ENCODE data around the gene ADD1. TPM values are rescaled to one million over a fixed set of nuclear protein-coding genes. Genes with fewer than 3 reads are reported as not detected.
A peak's percentile ranks its signal among the peaks of the same experiment; 100 is the strongest.

The ADD1 gene
- total RNA-seq, 1 experiment from 2014 or later: 163 TPM

DNA sequence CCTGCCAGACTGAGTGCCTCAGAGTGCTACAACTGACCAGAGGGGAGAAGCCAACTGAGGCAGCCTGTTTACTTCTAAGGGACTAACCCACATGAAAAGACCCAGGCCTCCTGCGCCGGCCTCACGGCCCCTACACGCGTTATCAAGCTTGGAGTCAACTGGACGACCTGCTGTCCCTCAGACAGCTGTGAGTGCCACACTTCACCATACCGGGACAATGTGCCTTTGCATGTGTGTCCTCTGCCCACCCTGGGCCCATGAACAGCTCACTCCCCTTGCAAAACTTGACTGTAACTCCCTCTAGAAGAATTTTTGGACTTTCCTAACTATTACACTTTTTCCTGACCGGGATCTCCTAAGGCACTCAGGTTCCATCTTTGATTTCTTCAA lies 117.8 kb downstream of the ADD1 start:
- no peak overlapping the region for H3T11ph ChIP-seq (ENCODE audit: low read length)
- H2BK20ac ChIP-seq (ENCODE audit: low read depth, low read length, poor library complexity, severe bottlenecking): no peak overlapping the region
- no peak overlapping the region for H2AK5ac ChIP-seq (ENCODE audit: insufficient read length, low read length)
- no peak overlapping the region for H2BK12ac ChIP-seq (ENCODE audit: insufficient read length, low read depth, low read length)
- H3K14ac ChIP-seq (ENCODE audit: insufficient read depth, low read length): no peak overlapping the region
- no peak overlapping the region for H3K18ac ChIP-seq (ENCODE audit: insufficient read length, low read depth, low read length)
- no peak overlapping the region for H4K5ac ChIP-seq (ENCODE audit: insufficient read length, low read depth, low read length)
- peak overlapping the region; percentile 71 for H3K4me2 ChIP-seq (ENCODE audit: insufficient read depth, insufficient read length, low read length)
- no peaks in the 10 kb centered on the region for H3K27me3 ChIP-seq (ENCODE audit: insufficient read depth, low read length)
- Mint-ChIP-seq H3K9me3 (peaks cover 8 to 14% of the 10 kb centered on the region in 2 experiments), H3K27ac (no peak overlapping the region), H3K4me1 (peaks cover 15 to 23% of the 10 kb centered on the region in 2 experiments), H3K36me3 (ENCODE audit: insufficient read depth in 1 of 3, low read depth in 3 of 3) (peaks cover 32 to 36% (median 33%) of the 10 kb centered on the region in 3 experiments), H3K4me3 (peak overlapping the region; percentile 91 to 94), H3K27me3 (ENCODE audit: low read depth) (peaks cover 13% of the 10 kb centered on the region)
- no CpG with 5 or more reads among the region's 8 CpGs for WGBS (ENCODE audit: extremely low coverage, insufficient read length, low lambda C conversion rate)
- no peak overlapping the region for H4K8ac ChIP-seq (replicated peaks; ENCODE audit: insufficient read length, low read depth, low read length)
- H2AFZ ChIP-seq (ENCODE audit: low read length): no peak overlapping the region
- H3K23me2 ChIP-seq (ENCODE audit: insufficient read length, low read depth, low read length, poor library complexity, severe bottlenecking): no peaks in the 10 kb centered on the region
- H3K79me2 ChIP-seq (ENCODE audit: insufficient read depth, low read length): no peaks in the 10 kb centered on the region
- H3K79me1 ChIP-seq (ENCODE audit: insufficient read depth, low read depth, low read length, poor library complexity, severe bottlenecking): no peaks in the 10 kb centered on the region
- TF ChIP-seq, protein P1, sequence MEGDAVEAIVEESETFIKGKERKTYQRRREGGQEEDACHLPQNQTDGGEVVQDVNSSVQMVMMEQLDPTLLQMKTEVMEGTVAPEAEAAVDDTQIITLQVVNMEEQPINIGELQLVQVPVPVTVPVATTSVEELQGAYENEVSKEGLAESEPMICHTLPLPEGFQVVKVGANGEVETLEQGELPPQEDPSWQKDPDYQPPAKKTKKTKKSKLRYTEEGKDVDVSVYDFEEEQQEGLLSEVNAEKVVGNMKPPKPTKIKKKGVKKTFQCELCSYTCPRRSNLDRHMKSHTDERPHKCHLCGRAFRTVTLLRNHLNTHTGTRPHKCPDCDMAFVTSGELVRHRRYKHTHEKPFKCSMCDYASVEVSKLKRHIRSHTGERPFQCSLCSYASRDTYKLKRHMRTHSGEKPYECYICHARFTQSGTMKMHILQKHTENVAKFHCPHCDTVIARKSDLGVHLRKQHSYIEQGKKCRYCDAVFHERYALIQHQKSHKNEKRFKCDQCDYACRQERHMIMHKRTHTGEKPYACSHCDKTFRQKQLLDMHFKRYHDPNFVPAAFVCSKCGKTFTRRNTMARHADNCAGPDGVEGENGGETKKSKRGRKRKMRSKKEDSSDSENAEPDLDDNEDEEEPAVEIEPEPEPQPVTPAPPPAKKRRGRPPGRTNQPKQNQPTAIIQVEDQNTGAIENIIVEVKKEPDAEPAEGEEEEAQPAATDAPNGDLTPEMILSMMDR (conservative IDR thresholded peaks at IDR 0.05): no peak
- H3K9ac ChIP-seq (ENCODE audit: extremely low read depth, insufficient read length, low read length): no peak overlapping the region
- no peak overlapping the region for H3K56ac ChIP-seq (ENCODE audit: insufficient read length, low read depth, low read length)
- no peak overlapping the region for H3K4ac ChIP-seq (ENCODE audit: low read depth, low read length)
- no peak overlapping the region for H3K27ac ChIP-seq (ENCODE audit: insufficient read length, low read depth, low read length)
- no peaks in the 10 kb centered on the region for H3K4me1 ChIP-seq (ENCODE audit: insufficient read depth, low read length)
- H2BK5ac ChIP-seq (ENCODE audit: insufficient read length, low read length): no peak overlapping the region
- no peak overlapping the region for H4K91ac ChIP-seq (ENCODE audit: insufficient read length, low read depth, low read length)
- H3K23ac ChIP-seq (ENCODE audit: insufficient read length, low read depth, low read length): no peak overlapping the region
- no peak overlapping the region for H2BK120ac ChIP-seq (ENCODE audit: low read depth, low read length, poor library complexity, severe bottlenecking)
- peaks cover 2% of the 10 kb centered on the region for H4K20me1 ChIP-seq (ENCODE audit: control insufficient read depth, insufficient read depth, insufficient read length)
- no peak overlapping the region for H2BK15ac ChIP-seq (ENCODE audit: low read depth, low read length)
- DNase-seq: peak; percentile 37
- H3K9me3 ChIP-seq (ENCODE audit: control insufficient read depth, low read depth, low read length): peaks cover 2% of the 10 kb centered on the region
